Caco-2 (cell line): Measurements from ENCODE around the gene NUDC. TPM values are rescaled to one million over a fixed set of nuclear protein-coding genes. Genes with fewer than 3 reads are reported as not detected.

Source experiments
- BruUV-seq: library from RNA; stranded (reverse); fragments of 400-500 nt; replicated peaks from 2 replicates; lab custom pipeline; 2021; lab: Mats Ljungman, UMichigan
- CTCF ChIA-PET: fragments of 300-600 bp; sonication (Branson Sonifier 250); formaldehyde crosslinking; loops from one replicate; lab custom pipeline; 2022; ENCODE audit warnings: antibody characterized with exemption; lab: Charles Lee
- POLR2A ChIA-PET: fragments of 300-600 bp; sonication (Branson Sonifier 250); formaldehyde crosslinking; loops from one replicate; lab custom pipeline; 2022; ENCODE audit warnings: antibody characterized with exemption; lab: Charles Lee
- DNase-seq, 2 experiments: peaks; one replicate each; pipeline versions ENCODE4 v3.0.0 to v3.0.0-alpha.2; 2020 to 2022
- H3K27me3 ChIP-seq: replicated peaks from 2 replicates; pipeline ENCODE4 v1.6.0; 2011; ENCODE audit warnings: low read length; ENCODE audit not compliant: control insufficient read depth, insufficient read depth
- H3K36me3 ChIP-seq: 2 replicates; pipeline ENCODE4 v1.5.1; 2011; ENCODE audit warnings: low read length; ENCODE audit not compliant: control insufficient read depth, insufficient read depth
- H3K4me1 ChIP-seq: fragments of 250-450 bp; sonication (Bioruptor Pico); 2 replicates; pipeline ENCODE4 v1.5.1; 2020; ENCODE audit warnings: mild to moderate bottlenecking
- H3K4me3 ChIP-seq: 2 replicates; pipeline ENCODE4 v1.5.1; 2011; ENCODE audit warnings: low read depth, mild to moderate bottlenecking, control low read depth, low read length
- H3K9me3 ChIP-seq: fragments of 250-450 bp; sonication (Bioruptor Pico); 2 replicates; pipeline ENCODE4 v1.5.1; 2020; ENCODE audit warnings: mild to moderate bottlenecking, moderate library complexity
- H3K27ac Mint-ChIP-seq: one replicate; pipeline ENCODE4 v1.8.0; 2022; ENCODE audit warnings: mixed read lengths; ENCODE audit not compliant: unreplicated experiment
- H3K27me3 Mint-ChIP-seq: one replicate; pipeline ENCODE4 v1.8.0; 2022; ENCODE audit warnings: mixed read lengths; ENCODE audit not compliant: insufficient read depth, unreplicated experiment
- H3K36me3 Mint-ChIP-seq: one replicate; pipeline ENCODE4 v1.8.0; 2022; ENCODE audit warnings: mild to moderate bottlenecking, mixed read lengths; ENCODE audit not compliant: insufficient read depth, unreplicated experiment
- H3K4me1 Mint-ChIP-seq: one replicate; pipeline ENCODE4 v1.8.0; 2022; ENCODE audit warnings: low read depth, mixed read lengths; ENCODE audit not compliant: unreplicated experiment
- H3K4me3 Mint-ChIP-seq: one replicate; pipeline ENCODE4 v1.8.0; 2022; ENCODE audit warnings: mild to moderate bottlenecking, moderate library complexity, mixed read lengths; ENCODE audit not compliant: unreplicated experiment
- H3K9me3 Mint-ChIP-seq: one replicate; pipeline ENCODE4 v1.8.0; 2022; ENCODE audit warnings: mixed read lengths; ENCODE audit not compliant: unreplicated experiment
- intact Hi-C: fragments of 100-400 bp; cut with micrococcal nuclease; formaldehyde crosslinking; loops from one replicate; pipeline ENCODE4 v1.10.0; 2022; ENCODE audit not compliant: unreplicated experiment
- total RNA-seq: library from RNA; stranded (reverse); gene quantifications from 2 replicates; pipeline ENCODE4 v1.2.3, GENCODE V29; 2022
- TF ChIP-seq, protein P1 (sequence below), 2 experiments: fragments of 200-600 bp in 1 of 2; IDR thresholded peaks; 1 replicate in 1 of 2; 2 replicates in 1 of 2; pipeline versions ENCODE4 v1.5.1 to v1.8.0; 2011 to 2022; ENCODE audit warnings: antibody characterized with exemption in 1 of 2, control low read depth in 1 of 2, inconsistent platforms in 1 of 2, low read depth in 1 of 2, low read length in 1 of 2, mild to moderate bottlenecking in 1 of 2, moderate library complexity in 1 of 2; ENCODE audit not compliant: insufficient read depth in 1 of 2, severe bottlenecking in 1 of 2, unreplicated experiment in 1 of 2

Gene NUDC
- total RNA-seq, 1 experiment from 2014 or later, result 81.3 TPM

DNA sequence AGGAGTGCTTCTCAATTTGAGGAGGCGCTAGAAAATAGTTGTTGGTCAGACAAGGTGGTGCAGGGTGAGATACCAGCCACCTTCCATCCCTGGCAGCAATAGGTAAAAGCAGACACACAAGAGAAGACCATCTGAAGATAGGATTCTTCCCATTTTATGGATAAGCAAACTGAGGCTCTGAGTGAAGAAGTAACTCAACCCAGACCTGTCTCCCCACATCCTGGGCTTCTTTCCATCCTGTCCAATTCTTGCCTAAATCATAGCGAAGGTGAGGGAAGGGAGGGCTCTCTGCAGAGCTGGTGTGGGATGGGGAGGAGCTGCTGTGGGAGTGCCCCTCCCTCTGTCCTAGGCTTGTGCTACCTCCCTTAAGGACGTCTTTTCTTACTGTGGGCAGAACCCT lies 50.0 kb downstream of the NUDC start:
- CTCF ChIA-PET, result no interaction called here
- H3K36me3 Mint-ChIP-seq, result no peaks in the 10 kb centered on the region
- no peak overlapping the region for H3K4me3 Mint-ChIP-seq
- H3K4me1 Mint-ChIP-seq, result peaks cover 13% of the 10 kb centered on the region
- Histone ChIP-seq H3K4me3 (no peak overlapping the region), H3K4me1 (0 out of 2 replicates have a peak, but pooled peaks cover under 1% of the 10 kb centered on the region), H3K9me3 (no peaks in the 10 kb centered on the region), H3K36me3 (no peaks in the 10 kb centered on the region), H3K27me3 (no peaks in the 10 kb centered on the region)
- DNase-seq, result no peak
- intact Hi-C loops, result no loop called here
- no peaks in the 10 kb centered on the region for H3K9me3 Mint-ChIP-seq
- no TSS peak for BruUV-seq
- H3K27ac Mint-ChIP-seq, result no peak overlapping the region
- POLR2A ChIA-PET, result interaction anchor here (0.5 kb wide), 1 partner anchor 11 kb away, joined by 3 read pairs; the partner anchor contains the start of gene KDF1
- no peaks in the 10 kb centered on the region for H3K27me3 Mint-ChIP-seq
- TF ChIP-seq, protein P1, sequence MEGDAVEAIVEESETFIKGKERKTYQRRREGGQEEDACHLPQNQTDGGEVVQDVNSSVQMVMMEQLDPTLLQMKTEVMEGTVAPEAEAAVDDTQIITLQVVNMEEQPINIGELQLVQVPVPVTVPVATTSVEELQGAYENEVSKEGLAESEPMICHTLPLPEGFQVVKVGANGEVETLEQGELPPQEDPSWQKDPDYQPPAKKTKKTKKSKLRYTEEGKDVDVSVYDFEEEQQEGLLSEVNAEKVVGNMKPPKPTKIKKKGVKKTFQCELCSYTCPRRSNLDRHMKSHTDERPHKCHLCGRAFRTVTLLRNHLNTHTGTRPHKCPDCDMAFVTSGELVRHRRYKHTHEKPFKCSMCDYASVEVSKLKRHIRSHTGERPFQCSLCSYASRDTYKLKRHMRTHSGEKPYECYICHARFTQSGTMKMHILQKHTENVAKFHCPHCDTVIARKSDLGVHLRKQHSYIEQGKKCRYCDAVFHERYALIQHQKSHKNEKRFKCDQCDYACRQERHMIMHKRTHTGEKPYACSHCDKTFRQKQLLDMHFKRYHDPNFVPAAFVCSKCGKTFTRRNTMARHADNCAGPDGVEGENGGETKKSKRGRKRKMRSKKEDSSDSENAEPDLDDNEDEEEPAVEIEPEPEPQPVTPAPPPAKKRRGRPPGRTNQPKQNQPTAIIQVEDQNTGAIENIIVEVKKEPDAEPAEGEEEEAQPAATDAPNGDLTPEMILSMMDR (IDR thresholded peaks at IDR 0.05; ENCODE audit: insufficient read depth in 1 of 2, low read depth in 1 of 2, low read length in 1 of 2, severe bottlenecking in 1 of 2, unreplicated experiment in 1 of 2), result no peak

DNA sequence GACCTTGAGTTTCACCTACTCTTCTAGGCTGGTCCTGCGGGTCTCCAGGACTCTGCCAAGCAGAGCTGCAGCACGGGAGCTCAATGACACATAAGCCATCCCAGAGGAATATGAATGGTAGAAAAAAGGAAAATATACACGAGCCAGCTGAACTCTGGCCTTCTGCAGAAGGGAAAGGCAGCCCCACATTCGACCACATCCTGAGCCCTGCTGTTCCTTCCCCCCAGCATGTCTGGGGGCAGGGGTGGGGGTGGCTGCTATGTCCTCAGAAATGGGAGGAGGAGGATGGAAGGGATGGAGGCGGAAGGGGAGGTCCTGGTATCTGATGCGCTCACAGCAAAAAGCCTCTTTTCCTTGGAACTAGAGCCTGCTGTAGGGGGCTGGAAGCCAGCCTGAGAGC lies 50.8 kb downstream of the NUDC start:
- DNase-seq, result no peak
- POLR2A ChIA-PET, result interaction anchor here (0.5 kb wide), 1 partner anchor 12 kb away, joined by 3 read pairs; the partner anchor contains the start of gene KDF1
- intact Hi-C loops, result no loop called here
- BruUV-seq, result no TSS peak
- Mint-ChIP-seq H3K4me3 (no peak overlapping the region), H3K27me3 (no peaks in the 10 kb centered on the region), H3K27ac (no peak overlapping the region), H3K9me3 (no peaks in the 10 kb centered on the region), H3K4me1 (peaks cover 19% of the 10 kb centered on the region), H3K36me3 (no peaks in the 10 kb centered on the region)
- H3K4me3 ChIP-seq, result no peak overlapping the region
- no peaks in the 10 kb centered on the region for H3K9me3 ChIP-seq
- TF ChIP-seq, protein P1 (IDR thresholded peaks at IDR 0.05; ENCODE audit: insufficient read depth in 1 of 2, low read depth in 1 of 2, low read length in 1 of 2, severe bottlenecking in 1 of 2, unreplicated experiment in 1 of 2), result no peak
- no peaks in the 10 kb centered on the region for H3K36me3 ChIP-seq
- CTCF ChIA-PET, result no interaction called here
- H3K4me1 ChIP-seq, result 0 out of 2 replicates have a peak, but pooled peaks cover 4% of the 10 kb centered on the region
- H3K27me3 ChIP-seq, result no peaks in the 10 kb centered on the region

DNA sequence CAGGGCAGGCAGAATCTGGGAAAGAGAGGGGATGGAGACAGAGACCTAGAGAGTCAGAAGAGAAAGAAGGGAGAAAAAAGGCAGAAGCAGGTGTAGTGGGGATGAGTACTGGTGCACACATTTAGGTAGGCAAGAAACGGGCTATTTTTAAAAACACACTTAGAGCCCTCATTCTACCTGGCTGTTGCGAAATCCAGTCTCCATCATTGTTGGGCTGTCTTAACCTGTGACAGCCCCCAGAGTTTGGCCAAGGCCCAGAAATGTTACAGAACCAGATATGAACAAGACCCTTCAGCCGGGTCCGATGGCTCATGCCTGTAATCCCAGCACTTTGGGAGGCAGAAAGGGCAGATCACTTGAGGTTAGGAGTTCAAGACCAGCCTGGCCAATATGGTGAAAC lies 51.3 kb downstream of the NUDC start:
- no TSS peak for BruUV-seq
- no peaks in the 10 kb centered on the region for H3K27me3 ChIP-seq
- peaks cover 19% of the 10 kb centered on the region for H3K4me1 Mint-ChIP-seq
- ChIA-PET POLR2A (no interaction called here), CTCF (interaction anchor here (1.1 kb wide), 1 partner anchor 12 kb away, joined by 3 read pairs; the partner anchor contains the start of gene KDF1)
- H3K27ac Mint-ChIP-seq, result no peak overlapping the region
- no peak overlapping the region for H3K4me3 ChIP-seq
- intact Hi-C loops, result no loop called here
- H3K27me3 Mint-ChIP-seq, result no peaks in the 10 kb centered on the region
- H3K4me3 Mint-ChIP-seq, result no peak overlapping the region
- H3K9me3 Mint-ChIP-seq, result no peaks in the 10 kb centered on the region
- H3K36me3 Mint-ChIP-seq, result no peaks in the 10 kb centered on the region
- TF ChIP-seq, protein P1 (IDR thresholded peaks at IDR 0.05; ENCODE audit: insufficient read depth in 1 of 2, low read depth in 1 of 2, low read length in 1 of 2, severe bottlenecking in 1 of 2, unreplicated experiment in 1 of 2), result no peak
- H3K9me3 ChIP-seq, result no peaks in the 10 kb centered on the region
- no peaks in the 10 kb centered on the region for H3K36me3 ChIP-seq
- 0 out of 2 replicates have a peak, but pooled peaks cover 4% of the 10 kb centered on the region for H3K4me1 ChIP-seq
- DNase-seq, result no peak
